22Rv1 (cell line): ENCODE data around the gene UTP11.

ENCODE experiments used
- H3K27ac ChIP-seq: fragments of 450-650 bp; 2 replicates; pipeline ENCODE4 v1.5.1; 2017
- ZFX ChIP-seq: fragments of 450-650 bp; IDR thresholded peaks from 2 replicates; pipeline ENCODE4 v1.6.1; 2017; ENCODE audit warnings: antibody characterized with exemption, borderline replicate concordance
- TF ChIP-seq, protein P1 (sequence below): fragments of 450-650 bp; IDR thresholded peaks from 2 replicates; pipeline ENCODE4 v1.5.1; 2017; ENCODE audit warnings: mild to moderate bottlenecking

The UTP11 gene

DNA sequence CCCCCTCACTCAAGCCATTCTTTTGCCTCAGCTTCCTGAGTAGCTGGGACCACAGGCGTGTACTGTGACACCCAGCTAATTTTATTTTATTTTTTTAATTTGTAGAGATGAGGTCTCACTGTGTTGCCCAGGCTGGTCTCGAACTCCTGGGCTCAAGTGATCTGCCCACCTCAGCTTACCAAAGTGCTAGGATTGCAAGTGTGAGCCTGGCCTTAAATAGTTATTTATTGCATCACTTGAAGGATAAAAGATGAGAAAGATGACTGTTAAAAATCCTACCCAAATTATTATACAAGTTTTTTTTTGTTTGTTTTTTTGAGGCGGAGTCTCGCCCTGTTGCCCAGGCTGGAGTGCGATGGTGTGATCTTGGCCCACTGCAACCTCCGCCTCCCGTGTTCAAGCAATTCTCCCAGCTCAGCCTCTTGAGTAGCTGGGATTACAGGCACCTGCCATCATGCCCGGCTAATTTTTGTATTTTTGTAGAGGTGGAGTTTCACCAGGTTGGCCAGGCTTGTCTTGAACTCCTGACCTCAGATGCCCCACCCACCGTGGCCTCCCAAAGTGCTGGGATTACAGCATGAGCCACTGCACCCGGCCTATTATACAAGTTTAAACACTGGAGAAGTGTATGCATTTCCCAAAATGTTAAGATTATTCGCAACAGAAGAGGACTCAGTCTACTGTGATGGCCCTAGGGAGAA is 2.3 kb downstream of the UTP11 start:
- H3K27ac ChIP-seq = no peak overlapping the region
- TF ChIP-seq ZFX = no peak

DNA sequence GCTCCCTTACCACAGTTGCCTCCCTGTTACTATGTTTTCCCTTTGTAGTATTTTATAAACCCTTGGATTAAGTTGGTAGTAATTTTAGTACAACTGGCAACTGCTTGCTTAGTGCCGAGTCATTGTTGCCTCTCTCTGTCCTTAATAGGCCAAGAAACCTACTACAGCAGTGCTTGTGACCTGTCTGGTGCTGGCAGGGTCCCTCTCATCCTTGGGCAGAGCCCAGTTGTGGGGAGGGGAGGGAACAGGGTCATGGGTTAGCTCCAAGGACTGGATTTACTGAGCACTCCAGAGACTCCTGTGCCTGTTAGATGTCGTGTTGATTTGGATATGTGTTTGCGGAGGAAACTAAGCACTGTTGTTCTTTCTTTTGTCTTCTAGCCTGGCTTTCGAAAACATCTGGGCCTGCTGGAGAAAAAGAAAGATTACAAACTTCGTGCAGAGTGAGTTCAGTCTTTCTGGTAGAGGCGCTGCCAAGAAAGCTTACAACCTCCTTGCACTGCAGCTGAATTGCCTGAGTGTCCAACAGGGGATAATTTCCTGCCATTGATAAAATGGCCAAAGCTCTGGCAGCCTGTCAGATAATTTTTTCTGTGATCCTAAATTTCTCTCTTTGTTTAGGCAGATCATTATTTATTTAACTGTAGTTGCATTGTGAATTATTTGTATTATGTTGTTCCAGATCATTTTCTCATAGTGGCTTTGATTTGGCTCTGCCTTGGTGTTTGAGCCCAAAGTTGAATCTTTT is 3.6 kb downstream of the UTP11 start:
- 0 out of 2 replicates have a peak overlapping the region, but pooled peaks have one; percentile 10 for H3K27ac ChIP-seq
- TF ChIP-seq ZFX = no peak
- TF ChIP-seq, protein P1, sequence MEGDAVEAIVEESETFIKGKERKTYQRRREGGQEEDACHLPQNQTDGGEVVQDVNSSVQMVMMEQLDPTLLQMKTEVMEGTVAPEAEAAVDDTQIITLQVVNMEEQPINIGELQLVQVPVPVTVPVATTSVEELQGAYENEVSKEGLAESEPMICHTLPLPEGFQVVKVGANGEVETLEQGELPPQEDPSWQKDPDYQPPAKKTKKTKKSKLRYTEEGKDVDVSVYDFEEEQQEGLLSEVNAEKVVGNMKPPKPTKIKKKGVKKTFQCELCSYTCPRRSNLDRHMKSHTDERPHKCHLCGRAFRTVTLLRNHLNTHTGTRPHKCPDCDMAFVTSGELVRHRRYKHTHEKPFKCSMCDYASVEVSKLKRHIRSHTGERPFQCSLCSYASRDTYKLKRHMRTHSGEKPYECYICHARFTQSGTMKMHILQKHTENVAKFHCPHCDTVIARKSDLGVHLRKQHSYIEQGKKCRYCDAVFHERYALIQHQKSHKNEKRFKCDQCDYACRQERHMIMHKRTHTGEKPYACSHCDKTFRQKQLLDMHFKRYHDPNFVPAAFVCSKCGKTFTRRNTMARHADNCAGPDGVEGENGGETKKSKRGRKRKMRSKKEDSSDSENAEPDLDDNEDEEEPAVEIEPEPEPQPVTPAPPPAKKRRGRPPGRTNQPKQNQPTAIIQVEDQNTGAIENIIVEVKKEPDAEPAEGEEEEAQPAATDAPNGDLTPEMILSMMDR = no peak

DNA sequence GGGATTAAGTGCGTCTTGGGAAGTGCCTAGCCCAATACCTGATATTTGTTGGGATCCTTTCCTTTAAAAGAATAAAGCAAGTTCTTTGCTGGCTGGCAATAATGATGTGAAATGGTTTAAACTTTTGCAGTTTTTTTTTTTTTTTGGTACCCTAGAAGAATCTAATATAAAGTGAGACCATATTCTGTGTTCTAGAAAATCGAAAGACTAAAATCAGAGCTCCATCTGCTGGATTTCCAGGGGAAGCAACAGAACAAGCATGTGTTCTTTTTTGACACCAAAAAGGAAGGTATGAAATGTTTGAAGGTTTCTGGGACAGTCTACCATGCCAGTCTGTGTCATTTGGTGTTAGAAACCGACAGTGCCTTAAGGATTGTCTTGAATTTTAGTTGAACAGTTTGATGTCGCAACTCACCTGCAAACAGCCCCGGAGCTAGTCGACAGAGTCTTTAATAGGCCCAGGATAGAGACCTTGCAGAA is 6.4 kb downstream of the UTP11 start:
- H3K27ac ChIP-seq = no peak overlapping the region
- TF ChIP-seq ZFX = no peak
- TF ChIP-seq, protein P1 = peak; percentile 65

DNA sequence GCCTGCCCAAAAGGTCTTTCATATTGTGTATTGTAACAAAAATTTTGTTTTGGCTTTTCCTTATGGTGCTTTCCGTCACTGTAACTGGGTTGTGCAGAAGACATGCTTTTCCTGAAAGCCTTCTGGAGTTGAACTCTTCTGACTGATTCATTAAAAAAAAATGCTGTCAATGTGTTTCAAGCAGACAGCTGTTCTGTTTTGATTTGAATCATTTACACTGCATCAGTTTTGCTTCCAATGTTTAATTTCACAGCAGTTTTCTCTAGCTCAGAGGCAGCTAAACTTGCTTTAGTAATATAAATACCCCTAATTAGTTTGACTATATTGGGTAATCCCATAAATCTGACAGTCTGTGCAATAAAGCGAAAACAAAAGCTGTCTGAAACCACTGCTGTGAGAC is 7.9 kb downstream of the UTP11 start:
- TF ChIP-seq, protein P1 = no peak
- TF ChIP-seq ZFX = no peak
- H3K27ac ChIP-seq = no peak overlapping the region

DNA sequence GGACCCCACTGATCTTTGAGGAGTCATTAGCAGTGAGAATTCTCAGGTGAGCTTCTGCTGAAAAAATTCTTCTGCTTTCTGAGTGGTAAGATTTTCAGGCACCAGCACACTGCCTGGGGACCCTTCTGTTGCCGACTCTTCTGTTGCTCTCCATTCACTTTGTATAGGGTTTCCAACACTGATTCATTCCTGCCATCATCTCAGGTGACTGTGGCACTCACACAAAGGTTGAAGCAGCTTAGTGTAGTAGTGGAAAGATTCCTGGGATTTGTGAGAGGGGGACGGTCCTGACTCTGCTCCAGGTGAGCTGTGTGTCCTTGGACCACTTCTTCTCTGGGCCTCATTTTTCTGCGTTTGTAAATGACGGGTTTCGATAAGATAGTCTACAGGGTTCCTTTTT is 9.4 kb downstream of the UTP11 start:
- TF ChIP-seq ZFX = no peak
- TF ChIP-seq, protein P1 = no peak
- no peak overlapping the region for H3K27ac ChIP-seq

DNA sequence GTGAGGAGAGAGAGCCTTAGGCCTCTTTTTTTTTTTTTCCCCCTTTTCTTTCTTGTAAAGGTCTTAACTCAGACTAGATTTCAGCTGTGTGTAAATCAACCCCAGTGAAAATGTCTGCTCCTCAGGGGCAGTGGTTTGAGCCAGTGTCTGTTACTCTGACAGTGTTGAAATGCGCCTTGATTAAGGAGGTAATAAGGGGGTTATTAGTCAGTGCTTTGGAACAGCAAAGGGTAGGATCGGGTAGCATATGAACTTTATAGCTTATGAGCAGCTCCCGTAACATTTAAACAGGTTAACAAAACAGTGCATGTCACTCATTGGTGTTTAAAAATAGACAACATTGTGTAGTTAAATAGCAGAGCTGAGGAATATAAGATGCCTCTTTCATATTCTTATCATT is 10.3 kb downstream of the UTP11 start:
- TF ChIP-seq, protein P1 = no peak
- no peak for TF ChIP-seq ZFX

DNA sequence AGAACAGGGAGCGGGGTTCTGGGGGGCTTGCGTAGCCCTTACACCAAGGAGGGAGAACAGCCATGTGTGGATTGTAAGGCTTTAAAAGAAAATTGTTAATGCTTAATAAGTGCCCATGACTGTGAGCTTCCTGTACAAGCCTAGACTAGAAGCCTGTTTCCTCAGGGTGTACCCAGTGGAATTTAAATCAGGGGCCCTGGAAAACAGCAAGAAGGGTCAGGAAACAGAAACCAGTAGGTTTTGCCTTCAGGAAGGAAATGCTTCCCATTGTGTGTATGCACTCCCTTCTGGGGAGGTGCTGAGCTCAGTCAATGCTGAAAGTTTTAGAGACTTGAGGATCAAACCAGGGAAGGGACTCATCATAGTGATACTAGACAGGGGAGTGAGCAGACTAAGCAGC is 12.7 kb downstream of the UTP11 start:
- H3K27ac ChIP-seq = no peak overlapping the region
- TF ChIP-seq, protein P1 = no peak
- TF ChIP-seq ZFX = no peak

More for the DNA sequence above, 10.3 kb downstream of the UTP11 start:
- H3K27ac ChIP-seq = no peak overlapping the region
